ENCODE measurements around the gene TMPRSS11A. TPM values are rescaled to one million over a fixed set of nuclear protein-coding genes. Genes with fewer than 3 reads are reported as not detected.

Gene TMPRSS11A
- total RNA-seq, 1 experiment from 2014 or later, result not detected

GRCh38 chr4:67980512-67980911 is 17.2 kb upstream of the TMPRSS11A start:
- no peaks in the 10 kb centered on the region for H4K20me1 ChIP-seq (ENCODE audit: low read length)
- DNase-seq (no peak), ATAC-seq (no peak)
- POLR2A ChIA-PET (ENCODE audit: unreplicated experiment), result no interaction called here
- intact Hi-C loops (cut with micrococcal nuclease), result no loop called here
- H3K36me3 ChIP-seq (ENCODE audit: low read depth, low read length), result no peaks in the 10 kb centered on the region
- no peak overlapping the region for H3K4me2 ChIP-seq (ENCODE audit: low read length)
- no peak overlapping the region for H3K4me3 ChIP-seq (ENCODE audit: low read length)
- H3K9me3 ChIP-seq (ENCODE audit: low read length), result no peaks in the 10 kb centered on the region
- H2AFZ ChIP-seq (ENCODE audit: low read length), result no peak overlapping the region
- no peaks in the 10 kb centered on the region for H3F3A ChIP-seq (ENCODE audit: low read length, unreplicated experiment)
- BruUV-seq (replicated peaks), result no TSS peak
- TF ChIP-seq EZH2phosphoT487 (IDR thresholded peaks at IDR 0.05; ENCODE audit: borderline replicate concordance, low read length) (no peak), EZH2 (IDR thresholded peaks at IDR 0.05; ENCODE audit: low read length, unreplicated experiment) (no peak), CTCF (conservative IDR thresholded peaks at IDR 0.05; ENCODE audit: low read depth, low read length) (no peak)
- H3K27ac ChIP-seq (ENCODE audit: low read length), result no peak overlapping the region
- H3K79me2 ChIP-seq (ENCODE audit: low read length), result no peaks in the 10 kb centered on the region
- H3K4me1 ChIP-seq (ENCODE audit: insufficient read depth, low read length), result no peaks in the 10 kb centered on the region
- H3K9ac ChIP-seq (ENCODE audit: low read length), result no peak overlapping the region
- CTCF ChIA-PET, result no interaction called here
- H3K9me2 ChIP-seq (replicated peaks; ENCODE audit: low read length), result no peaks in the 10 kb centered on the region
- peaks cover 24% of the 10 kb centered on the region for H3K27me3 ChIP-seq (ENCODE audit: low read length)

GRCh38 chr4:67973608-67974007 is 10.3 kb upstream of the TMPRSS11A start:
- TF ChIP-seq EZH2 (IDR thresholded peaks at IDR 0.05; ENCODE audit: low read length, unreplicated experiment) (no peak), EZH2phosphoT487 (IDR thresholded peaks at IDR 0.05; ENCODE audit: borderline replicate concordance, low read length) (no peak), CTCF (conservative IDR thresholded peaks at IDR 0.05; ENCODE audit: low read depth, low read length) (no peak)
- ATAC-seq, result no peak

GRCh38 chr4:67954890-67955289 is 8.4 kb downstream of the TMPRSS11A start:
- DNase-seq (no peak), ATAC-seq (no peak)
- Histone ChIP-seq H3K4me3 (ENCODE audit: low read length) (no peak overlapping the region), H4K20me1 (ENCODE audit: low read length) (no peaks in the 10 kb centered on the region), H3F3A (ENCODE audit: low read length, unreplicated experiment) (no peaks in the 10 kb centered on the region), H3K9me3 (ENCODE audit: low read length) (no peaks in the 10 kb centered on the region), H3K79me2 (ENCODE audit: low read length) (no peaks in the 10 kb centered on the region), H3K36me3 (ENCODE audit: low read depth, low read length) (no peaks in the 10 kb centered on the region), H2AFZ (ENCODE audit: low read length) (no peak overlapping the region), H3K4me1 (ENCODE audit: insufficient read depth, low read length) (no peaks in the 10 kb centered on the region), H3K4me2 (ENCODE audit: low read length) (no peak overlapping the region), H3K9ac (ENCODE audit: low read length) (no peak overlapping the region), H3K27ac (ENCODE audit: low read length) (no peak overlapping the region), H3K27me3 (ENCODE audit: low read length) (0 out of 2 replicates have a peak, but pooled peaks cover 5% of the 10 kb centered on the region), H3K9me2 (replicated peaks; ENCODE audit: low read length) (no peaks in the 10 kb centered on the region)
- TF ChIP-seq CTCF (conservative IDR thresholded peaks at IDR 0.05; ENCODE audit: low read depth, low read length) (no peak), EZH2 (IDR thresholded peaks at IDR 0.05; ENCODE audit: low read length, unreplicated experiment) (no peak), EZH2phosphoT487 (IDR thresholded peaks at IDR 0.05; ENCODE audit: borderline replicate concordance, low read length) (no peak)
- intact Hi-C loops (cut with micrococcal nuclease), result no loop called here
- ChIA-PET CTCF (no interaction called here), POLR2A (ENCODE audit: unreplicated experiment) (no interaction called here)
- no TSS peak for BruUV-seq (replicated peaks)

More at GRCh38 chr4:67973608-67974007, 10.3 kb upstream of the TMPRSS11A start:
- Histone ChIP-seq H3K36me3 (ENCODE audit: low read depth, low read length) (no peaks in the 10 kb centered on the region), H3K9ac (ENCODE audit: low read length) (no peak overlapping the region), H3K4me2 (ENCODE audit: low read length) (no peak overlapping the region), H4K20me1 (ENCODE audit: low read length) (no peaks in the 10 kb centered on the region), H3K9me3 (ENCODE audit: low read length) (no peaks in the 10 kb centered on the region), H3F3A (ENCODE audit: low read length, unreplicated experiment) (no peaks in the 10 kb centered on the region), H3K9me2 (replicated peaks; ENCODE audit: low read length) (no peaks in the 10 kb centered on the region), H3K79me2 (ENCODE audit: low read length) (no peaks in the 10 kb centered on the region), H3K27me3 (ENCODE audit: low read length) (peaks cover 3% of the 10 kb centered on the region; the same call in 1 of the 2 replicates), H3K4me1 (ENCODE audit: insufficient read depth, low read length) (no peaks in the 10 kb centered on the region), H2AFZ (ENCODE audit: low read length) (no peak overlapping the region), H3K4me3 (ENCODE audit: low read length) (no peak overlapping the region), H3K27ac (ENCODE audit: low read length) (no peak overlapping the region)
- no peak for DNase-seq
- POLR2A ChIA-PET (ENCODE audit: unreplicated experiment), result no interaction called here
- intact Hi-C loops (cut with micrococcal nuclease), result no loop called here
- BruUV-seq (replicated peaks), result no TSS peak
- CTCF ChIA-PET, result no interaction called here
